A549 (cell line): ENCODE results near the gene UHRF1. TPM values are rescaled to one million over a fixed set of nuclear protein-coding genes. Genes with fewer than 3 reads are reported as not detected.
"Not testable (repeated sequence)": the region's sequence is repeated elsewhere in the genome, so short reads cannot be mapped to it uniquely, and the experiment has no call there.

Experiments used
- ATAC-seq, 2 experiments: fragments of 200-7000 bp in 1 of 2; fragments of >200 bp in 1 of 2; cut with Nextera tagmentation in 1 of 2; cut with Tn5 transposase in 1 of 2; 3 replicates each; pipeline versions ENCODE4 v1.8.0 to v1.9.1; 2018 to 2020; ENCODE audit warnings: mild to moderate bottlenecking in 1 of 2, moderate library complexity in 1 of 2
- CTCF ChIA-PET: fragments of 300-600 bp; sonication (Branson Sonifier 250); formaldehyde crosslinking; extraction: SDS; loops from one replicate; lab custom pipeline; 2021; ENCODE audit warnings: antibody characterized with exemption, inconsistent platforms; lab: Yijun Ruan, JAX
- POLR2A ChIA-PET: fragments of 350-600 bp; formaldehyde crosslinking; extraction: SDS; loops from one replicate; lab custom pipeline; 2021; ENCODE audit warnings: antibody characterized with exemption, inconsistent platforms; lab: Yijun Ruan, JAX
- DNase-seq, 2 experiments: peaks; one replicate each; pipeline versions ENCODE4 v3.0.0 to v3.0.0-alpha.2; 2011 to 2016; ENCODE audit warnings: low read depth in 1 of 2, low spot score in 1 of 2
- FAIRE-seq: peaks from 2 replicates; lab custom pipeline; 2011; peaks lifted over from hg19 to GRCh38; lab: Jason Lieb, UNC
- H3K27ac ChIP-seq, 2 experiments: fragments of >200 bp; sonication (Bioruptor Twin); formaldehyde crosslinking; 3 replicates each; pipeline ENCODE4 v1.5.1; 2016 to 2017
- H3K4me1 ChIP-seq: fragments of >200 bp; sonication (Bioruptor Twin); formaldehyde crosslinking; 3 replicates; pipeline ENCODE4 v1.6.1; 2016
- H3K4me2 ChIP-seq: fragments of >200 bp; sonication (Bioruptor Twin); formaldehyde crosslinking; 3 replicates; pipeline ENCODE4 v1.6.1; 2016
- H3K4me3 ChIP-seq: fragments of >200 bp; sonication (Bioruptor Twin); formaldehyde crosslinking; 3 replicates; pipeline ENCODE4 v1.5.1; 2016
- H3K9me3 ChIP-seq: fragments of >200 bp; sonication (Bioruptor Twin); formaldehyde crosslinking; 3 replicates; pipeline ENCODE4 v1.6.1; 2016
- CHD4 ChIP-seq: fragments of 200-600 bp; sonication (generic); IDR thresholded peaks from 2 replicates; pipeline ENCODE4 v1.6.1; 2016; ENCODE audit warnings: antibody characterized with exemption, mild to moderate bottlenecking, borderline replicate concordance
- EHF ChIP-seq: fragments of 250-450 bp; sonication (Bioruptor Pico); IDR thresholded peaks from 2 replicates; pipeline ENCODE4 v1.5.0; 2020; ENCODE audit warnings: mild to moderate bottlenecking
- EP300 ChIP-seq, 2 experiments: fragments of >200 bp; sonication (Bioruptor Twin); formaldehyde crosslinking; IDR thresholded peaks; 2 replicates in 1 of 2; 3 replicates in 1 of 2; pipeline ENCODE4 v1.6.1; 2016 to 2017
- HEYL ChIP-seq: fragments of 250-450 bp; sonication (Bioruptor Pico); IDR thresholded peaks from 2 replicates; pipeline ENCODE4 v1.8.0; 2021; ENCODE audit warnings: mild to moderate bottlenecking, moderate library complexity
- HOXA7 ChIP-seq: fragments of 250-450 bp; sonication (Bioruptor Pico); IDR thresholded peaks from 2 replicates; pipeline ENCODE4 v1.5.0; 2020; ENCODE audit warnings: mild to moderate bottlenecking, moderate library complexity
- HOXB13 ChIP-seq: fragments of 250-450 bp; sonication (Bioruptor Pico); IDR thresholded peaks from 2 replicates; pipeline ENCODE4 v1.5.0; 2020; ENCODE audit warnings: low read depth, mild to moderate bottlenecking, moderate library complexity
- JUN ChIP-seq, 2 experiments: fragments of >200 bp; sonication (Bioruptor Twin); formaldehyde crosslinking; IDR thresholded peaks; 2 replicates in 1 of 2; 3 replicates in 1 of 2; pipeline ENCODE4 v1.6.1; 2016 to 2017
- NFE2L2 ChIP-seq: fragments of 150-350 bp; conservative IDR thresholded peaks from 2 replicates; pipeline ENCODE4 v1.6.1; 2014; ENCODE audit warnings: low read length
- PHF8 ChIP-seq: fragments of 200-600 bp; sonication (generic); IDR thresholded peaks from 2 replicates; pipeline ENCODE4 v1.6.1; 2016; ENCODE audit warnings: low read depth, mild to moderate bottlenecking, antibody characterized with exemption, moderate library complexity, borderline replicate concordance
- POLR2A ChIP-seq: IDR thresholded peaks from 2 replicates; pipeline ENCODE4 v1.6.1; 2012; ENCODE audit warnings: mild to moderate bottlenecking, low read length
- RARB ChIP-seq: fragments of 250-450 bp; sonication (Bioruptor Pico); IDR thresholded peaks from 2 replicates; pipeline ENCODE4 v1.8.0; 2021; ENCODE audit warnings: mild to moderate bottlenecking, moderate library complexity
- RNF2 ChIP-seq: fragments of 200-600 bp; sonication (generic); IDR thresholded peaks from 2 replicates; pipeline ENCODE4 v1.6.1; 2016; ENCODE audit warnings: low read depth, mild to moderate bottlenecking, antibody characterized with exemption, moderate library complexity, borderline replicate concordance
- SREBF2 ChIP-seq: fragments of 450-650 bp; IDR thresholded peaks from 2 replicates; pipeline ENCODE4 v1.6.1; 2014; ENCODE audit warnings: mild to moderate bottlenecking, moderate library complexity
- ZNF302 ChIP-seq: fragments of 250-450 bp; sonication (Bioruptor Pico); IDR thresholded peaks from 2 replicates; pipeline ENCODE4 v1.9.0; 2021; ENCODE audit warnings: inconsistent platforms, mild to moderate bottlenecking, moderate library complexity
- WGBS: methylation state at CpG from one replicate; pipeline ENCODE4 v1.1.6; 2017; ENCODE audit errors: missing lambda C conversion rate; 5-methylcytosine and 5-hydroxymethylcytosine counted together
- polyA plus RNA-seq, 4 experiments: library from polyadenylated mRNA; depleted of rRNA in 3 of 4; stranded (reverse); fragments of >200 nt; fragmentation: RNase III in 1 of 4; extraction: RNeasy Plus Mini Kit Qiagen cat#74134 plus additional on column Dnase treatment in 1 of 4; gene quantifications; 2 replicates in 3 of 4; 3 replicates in 1 of 4; pipeline ENCODE4 v1.2.3, GENCODE V29; 2011 to 2017
- TF ChIP-seq, protein P1 (sequence below): fragments of >200 bp; sonication (Bioruptor Twin); formaldehyde crosslinking; IDR thresholded peaks from 3 replicates; pipeline ENCODE4 v1.5.1; 2016
- TF ChIP-seq, protein P2 (sequence below): fragments of 250-450 bp; sonication (Bioruptor Pico); IDR thresholded peaks from 2 replicates; pipeline ENCODE4 v1.5.0; 2021; ENCODE audit warnings: mild to moderate bottlenecking, moderate library complexity, borderline replicate concordance
- TF ChIP-seq, protein P3 (sequence below): fragments of 200-600 bp; sonication (generic); IDR thresholded peaks from 2 replicates; pipeline ENCODE4 v1.6.1; 2016; ENCODE audit warnings: antibody characterized with exemption, mild to moderate bottlenecking, moderate library complexity

The UHRF1 gene
- polyA plus RNA-seq, 2 of the 4 experiments (the other 2 are of a cell fraction) = 7.2 to 52.3 TPM

DNA sequence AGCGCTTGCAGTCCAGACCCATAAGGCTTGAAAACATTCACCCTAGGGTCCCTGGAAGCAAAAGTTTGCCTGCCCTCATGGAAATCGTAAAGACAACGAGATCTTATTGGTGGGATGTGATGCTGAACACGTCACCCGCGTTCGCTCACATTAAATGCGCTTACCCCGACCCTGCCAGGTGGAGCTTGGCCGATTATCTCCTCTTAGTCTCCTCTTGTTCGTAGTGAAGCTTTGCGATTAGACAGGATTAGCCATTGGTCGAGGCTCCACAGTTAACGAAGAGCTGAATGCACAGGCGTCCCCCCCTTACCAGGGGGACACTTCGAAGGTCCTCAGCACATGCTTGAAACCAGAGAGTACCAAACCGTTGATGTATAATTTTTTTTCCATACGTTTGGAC lies 43.6 kb downstream of the UHRF1 start:
- TF ChIP-seq RARB = no peak
- TF ChIP-seq HOXA7 (CRISPR knock-in tag) = no peak
- no peak for TF ChIP-seq JUN (IDR thresholded peaks at IDR 0.05)
- TF ChIP-seq, protein P1, sequence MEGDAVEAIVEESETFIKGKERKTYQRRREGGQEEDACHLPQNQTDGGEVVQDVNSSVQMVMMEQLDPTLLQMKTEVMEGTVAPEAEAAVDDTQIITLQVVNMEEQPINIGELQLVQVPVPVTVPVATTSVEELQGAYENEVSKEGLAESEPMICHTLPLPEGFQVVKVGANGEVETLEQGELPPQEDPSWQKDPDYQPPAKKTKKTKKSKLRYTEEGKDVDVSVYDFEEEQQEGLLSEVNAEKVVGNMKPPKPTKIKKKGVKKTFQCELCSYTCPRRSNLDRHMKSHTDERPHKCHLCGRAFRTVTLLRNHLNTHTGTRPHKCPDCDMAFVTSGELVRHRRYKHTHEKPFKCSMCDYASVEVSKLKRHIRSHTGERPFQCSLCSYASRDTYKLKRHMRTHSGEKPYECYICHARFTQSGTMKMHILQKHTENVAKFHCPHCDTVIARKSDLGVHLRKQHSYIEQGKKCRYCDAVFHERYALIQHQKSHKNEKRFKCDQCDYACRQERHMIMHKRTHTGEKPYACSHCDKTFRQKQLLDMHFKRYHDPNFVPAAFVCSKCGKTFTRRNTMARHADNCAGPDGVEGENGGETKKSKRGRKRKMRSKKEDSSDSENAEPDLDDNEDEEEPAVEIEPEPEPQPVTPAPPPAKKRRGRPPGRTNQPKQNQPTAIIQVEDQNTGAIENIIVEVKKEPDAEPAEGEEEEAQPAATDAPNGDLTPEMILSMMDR = no peak
- TF ChIP-seq CHD4 = no peak
- no peak for TF ChIP-seq RNF2
- no peaks in the 10 kb centered on the region for H3K9me3 ChIP-seq
- ChIA-PET CTCF (interaction anchor here (0.6 to 0.8 kb wide), 3 partner anchors 49 to 605 kb away, joined by 3 read pairs; no protein-coding TSS in a partner anchor), POLR2A (no interaction called here)
- H3K4me1 ChIP-seq = no peaks in the 10 kb centered on the region
- no peak overlapping the region for H3K4me2 ChIP-seq
- H3K27ac ChIP-seq = no peak overlapping the region
- H3K4me3 ChIP-seq = no peak overlapping the region
- ATAC-seq (no peak), DNase-seq (no peak), FAIRE-seq (no peak)
- WGBS = 91% methylated on average over 18 of the region's 18 CpGs

DNA sequence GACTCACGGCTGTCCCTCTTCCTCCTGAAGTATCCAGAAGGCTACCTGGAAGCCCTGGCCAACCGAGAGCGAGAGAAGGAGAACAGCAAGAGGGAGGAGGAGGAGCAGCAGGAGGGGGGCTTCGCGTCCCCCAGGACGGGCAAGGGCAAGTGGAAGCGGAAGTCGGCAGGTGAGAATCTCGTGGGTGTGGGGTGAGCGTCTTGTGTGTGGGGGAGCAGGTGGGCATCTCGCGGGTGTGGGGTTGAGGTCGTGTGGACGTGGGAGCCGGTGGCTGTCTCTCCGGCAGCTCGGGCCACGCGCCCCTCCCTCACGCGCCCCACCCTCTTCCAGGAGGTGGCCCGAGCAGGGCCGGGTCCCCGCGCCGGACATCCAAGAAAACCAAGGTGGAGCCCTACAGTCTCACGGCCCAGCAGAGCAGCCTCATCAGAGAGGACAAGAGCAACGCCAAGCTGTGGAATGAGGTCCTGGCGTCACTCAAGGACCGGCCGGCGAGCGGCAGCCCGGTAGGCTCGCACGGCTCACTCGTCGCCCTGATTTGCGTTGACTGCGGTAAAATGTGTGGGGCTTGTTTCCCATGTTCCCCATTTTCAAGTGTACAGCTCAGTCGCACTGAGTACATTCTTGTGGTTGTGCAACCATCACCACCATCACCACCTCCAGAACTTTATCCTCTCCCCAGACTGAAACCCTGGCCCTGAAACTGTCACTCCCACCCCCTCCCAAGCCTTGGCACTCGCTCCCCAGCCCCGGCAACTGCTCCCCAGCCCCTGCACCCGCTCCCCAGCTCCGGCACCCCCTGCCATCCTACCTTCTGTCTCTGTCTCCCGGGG lies 45.2 kb downstream of the UHRF1 start:
- not testable (repeated sequence) for ATAC-seq

DNA sequence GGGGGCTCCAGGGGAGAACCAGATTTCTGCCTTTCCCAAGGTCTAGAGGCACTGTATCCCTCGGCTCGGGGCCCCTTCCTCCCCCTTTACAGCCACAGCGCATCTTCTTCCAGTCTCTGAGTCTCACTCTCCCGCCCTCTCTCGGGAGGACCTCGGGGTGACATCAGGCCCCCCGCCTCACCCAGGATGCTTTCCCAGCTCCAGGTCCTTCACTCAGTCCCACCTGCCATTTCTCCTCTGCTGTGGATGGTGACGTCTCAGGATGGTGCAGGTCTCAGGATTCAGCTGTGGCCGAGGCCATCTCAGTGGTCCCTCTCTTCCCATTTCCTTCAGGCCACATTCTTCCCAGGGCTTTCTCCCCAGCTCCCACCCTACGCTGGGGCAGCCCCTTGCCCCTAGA lies 46.0 kb downstream of the UHRF1 start:
- no peak overlapping the region for H3K4me3 ChIP-seq

More for the DNA sequence above, 45.2 kb downstream of the UHRF1 start:
- H3K4me1 ChIP-seq, H3K4me3 ChIP-seq, POLR2A ChIA-PET, H3K9me3 ChIP-seq, H3K4me2 ChIP-seq, FAIRE-seq, DNase-seq: not testable (repeated sequence)
- CTCF ChIA-PET = interaction anchor here (1.4 kb wide), 1 partner anchor 42 kb away, joined by 5 read pairs; no protein-coding TSS in a partner anchor
- 93% methylated on average over 40 of the region's 46 CpGs for WGBS
- peak overlapping the region in 1 of 2 experiments; percentile 52; a peak in 1 of 6 replicates for H3K27ac ChIP-seq

More for the DNA sequence above, 46.0 kb downstream of the UHRF1 start:
- no peak overlapping the region for H3K27ac ChIP-seq
- H3K4me1 ChIP-seq = no peaks in the 10 kb centered on the region
- TF ChIP-seq, protein P2, sequence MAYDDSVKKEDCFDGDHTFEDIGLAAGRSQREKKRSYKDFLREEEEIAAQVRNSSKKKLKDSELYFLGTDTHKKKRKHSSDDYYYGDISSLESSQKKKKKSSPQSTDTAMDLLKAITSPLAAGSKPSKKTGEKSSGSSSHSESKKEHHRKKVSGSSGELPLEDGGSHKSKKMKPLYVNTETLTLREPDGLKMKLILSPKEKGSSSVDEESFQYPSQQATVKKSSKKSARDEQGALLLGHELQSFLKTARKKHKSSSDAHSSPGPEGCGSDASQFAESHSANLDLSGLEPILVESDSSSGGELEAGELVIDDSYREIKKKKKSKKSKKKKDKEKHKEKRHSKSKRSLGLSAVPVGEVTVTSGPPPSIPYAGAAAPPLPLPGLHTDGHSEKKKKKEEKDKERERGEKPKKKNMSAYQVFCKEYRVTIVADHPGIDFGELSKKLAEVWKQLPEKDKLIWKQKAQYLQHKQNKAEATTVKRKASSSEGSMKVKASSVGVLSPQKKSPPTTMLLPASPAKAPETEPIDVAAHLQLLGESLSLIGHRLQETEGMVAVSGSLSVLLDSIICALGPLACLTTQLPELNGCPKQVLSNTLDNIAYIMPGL (CRISPR knock-in tag) = no peak
- TF ChIP-seq, protein P1 = no peak
- no peak for TF ChIP-seq HOXB13 (CRISPR knock-in tag)
- no peak for TF ChIP-seq ZNF302
- no peak for TF ChIP-seq EHF
- no peak for TF ChIP-seq SREBF2
- TF ChIP-seq NFE2L2 = no peak
- TF ChIP-seq, protein P3, sequence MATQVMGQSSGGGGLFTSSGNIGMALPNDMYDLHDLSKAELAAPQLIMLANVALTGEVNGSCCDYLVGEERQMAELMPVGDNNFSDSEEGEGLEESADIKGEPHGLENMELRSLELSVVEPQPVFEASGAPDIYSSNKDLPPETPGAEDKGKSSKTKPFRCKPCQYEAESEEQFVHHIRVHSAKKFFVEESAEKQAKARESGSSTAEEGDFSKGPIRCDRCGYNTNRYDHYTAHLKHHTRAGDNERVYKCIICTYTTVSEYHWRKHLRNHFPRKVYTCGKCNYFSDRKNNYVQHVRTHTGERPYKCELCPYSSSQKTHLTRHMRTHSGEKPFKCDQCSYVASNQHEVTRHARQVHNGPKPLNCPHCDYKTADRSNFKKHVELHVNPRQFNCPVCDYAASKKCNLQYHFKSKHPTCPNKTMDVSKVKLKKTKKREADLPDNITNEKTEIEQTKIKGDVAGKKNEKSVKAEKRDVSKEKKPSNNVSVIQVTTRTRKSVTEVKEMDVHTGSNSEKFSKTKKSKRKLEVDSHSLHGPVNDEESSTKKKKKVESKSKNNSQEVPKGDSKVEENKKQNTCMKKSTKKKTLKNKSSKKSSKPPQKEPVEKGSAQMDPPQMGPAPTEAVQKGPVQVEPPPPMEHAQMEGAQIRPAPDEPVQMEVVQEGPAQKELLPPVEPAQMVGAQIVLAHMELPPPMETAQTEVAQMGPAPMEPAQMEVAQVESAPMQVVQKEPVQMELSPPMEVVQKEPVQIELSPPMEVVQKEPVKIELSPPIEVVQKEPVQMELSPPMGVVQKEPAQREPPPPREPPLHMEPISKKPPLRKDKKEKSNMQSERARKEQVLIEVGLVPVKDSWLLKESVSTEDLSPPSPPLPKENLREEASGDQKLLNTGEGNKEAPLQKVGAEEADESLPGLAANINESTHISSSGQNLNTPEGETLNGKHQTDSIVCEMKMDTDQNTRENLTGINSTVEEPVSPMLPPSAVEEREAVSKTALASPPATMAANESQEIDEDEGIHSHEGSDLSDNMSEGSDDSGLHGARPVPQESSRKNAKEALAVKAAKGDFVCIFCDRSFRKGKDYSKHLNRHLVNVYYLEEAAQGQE = no peak
- TF ChIP-seq EP300 (IDR thresholded peaks at IDR 0.05) = no peak
- TF ChIP-seq PHF8 = no peak
- TF ChIP-seq HEYL (CRISPR knock-in tag) = no peak
- no peak for TF ChIP-seq POLR2A
- DNase-seq (no peak), FAIRE-seq (no peak), ATAC-seq (no peak)
- ChIA-PET POLR2A (no interaction called here), CTCF (interaction anchor here (0.8 to 1.4 kb wide), 2 partner anchors 43 to 46 kb away, joined by 4 to 5 read pairs; no protein-coding TSS in a partner anchor)
- no peak overlapping the region for H3K4me2 ChIP-seq
- WGBS = 96% methylated on average over 10 of the region's 10 CpGs
- no peaks in the 10 kb centered on the region for H3K9me3 ChIP-seq
